ENCODE measurements around the gene FAM20C. TPM values are rescaled to one million over a fixed set of nuclear protein-coding genes. Genes with fewer than 3 reads are reported as not detected.

FAM20C gene
- total RNA-seq, 1 experiment from 2014 or later = 8.8 TPM

DNA sequence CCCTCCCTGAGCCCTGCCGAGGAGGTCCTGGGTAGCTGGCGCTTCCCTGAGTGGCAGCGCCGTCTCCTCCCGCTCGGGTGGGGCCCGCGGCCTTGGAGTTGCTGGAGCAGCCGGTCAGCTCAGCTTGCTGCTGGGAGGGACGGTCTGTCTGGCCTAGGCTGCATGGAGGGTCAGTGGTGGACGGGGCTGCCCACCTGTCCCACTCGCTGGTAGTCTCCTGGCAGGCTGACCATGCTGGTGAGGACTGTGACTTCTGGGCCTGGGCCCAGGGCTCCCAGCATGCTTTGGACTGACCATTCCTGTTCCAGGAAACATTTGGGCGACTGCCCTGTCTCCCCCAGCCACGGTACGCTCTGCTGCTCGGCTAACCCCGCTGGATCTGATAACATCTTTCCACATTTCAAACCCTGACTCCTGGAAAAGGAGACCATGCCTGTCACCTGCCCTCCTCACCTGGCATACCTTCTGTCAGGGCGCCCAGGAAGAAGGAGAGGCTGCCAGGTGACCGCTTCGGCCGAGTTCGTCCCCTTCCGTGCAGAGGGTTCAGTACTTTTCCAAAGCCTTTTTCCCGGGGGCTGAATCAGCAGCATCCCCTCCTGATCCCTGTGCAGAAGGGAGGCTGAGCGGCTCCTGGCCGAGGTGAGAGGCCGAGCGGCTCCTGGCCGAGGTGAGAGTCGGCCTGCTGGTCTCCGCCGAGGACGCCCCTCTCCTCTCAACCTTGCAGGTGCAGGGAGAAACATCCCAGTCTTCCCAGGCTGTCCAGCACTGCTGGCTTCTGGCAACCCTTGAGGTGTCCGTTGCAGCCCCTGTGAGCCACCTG lies 43.4 kb downstream of the FAM20C start:
- Mint-ChIP-seq H3K4me1 (ENCODE audit: insufficient read depth, unreplicated experiment) (peaks cover 15% of the 10 kb centered on the region), H3K9me3 (ENCODE audit: unreplicated experiment) (no peaks in the 10 kb centered on the region), H3K36me3 (ENCODE audit: insufficient read depth, unreplicated experiment) (no peaks in the 10 kb centered on the region), H3K27me3 (ENCODE audit: insufficient read depth, unreplicated experiment) (no peaks in the 10 kb centered on the region), H3K4me3 (ENCODE audit: unreplicated experiment) (no peak overlapping the region), H3K27ac (ENCODE audit: low read depth, unreplicated experiment) (no peak overlapping the region)
- intact Hi-C loops (cut with micrococcal nuclease) = no loop called here
- BruUV-seq (replicated peaks) = no TSS peak
- ChIA-PET CTCF (no interaction called here), POLR2A (no interaction called here)
- TF ChIP-seq, protein P1, sequence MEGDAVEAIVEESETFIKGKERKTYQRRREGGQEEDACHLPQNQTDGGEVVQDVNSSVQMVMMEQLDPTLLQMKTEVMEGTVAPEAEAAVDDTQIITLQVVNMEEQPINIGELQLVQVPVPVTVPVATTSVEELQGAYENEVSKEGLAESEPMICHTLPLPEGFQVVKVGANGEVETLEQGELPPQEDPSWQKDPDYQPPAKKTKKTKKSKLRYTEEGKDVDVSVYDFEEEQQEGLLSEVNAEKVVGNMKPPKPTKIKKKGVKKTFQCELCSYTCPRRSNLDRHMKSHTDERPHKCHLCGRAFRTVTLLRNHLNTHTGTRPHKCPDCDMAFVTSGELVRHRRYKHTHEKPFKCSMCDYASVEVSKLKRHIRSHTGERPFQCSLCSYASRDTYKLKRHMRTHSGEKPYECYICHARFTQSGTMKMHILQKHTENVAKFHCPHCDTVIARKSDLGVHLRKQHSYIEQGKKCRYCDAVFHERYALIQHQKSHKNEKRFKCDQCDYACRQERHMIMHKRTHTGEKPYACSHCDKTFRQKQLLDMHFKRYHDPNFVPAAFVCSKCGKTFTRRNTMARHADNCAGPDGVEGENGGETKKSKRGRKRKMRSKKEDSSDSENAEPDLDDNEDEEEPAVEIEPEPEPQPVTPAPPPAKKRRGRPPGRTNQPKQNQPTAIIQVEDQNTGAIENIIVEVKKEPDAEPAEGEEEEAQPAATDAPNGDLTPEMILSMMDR (IDR thresholded peaks at IDR 0.05; ENCODE audit: unreplicated experiment) = no peak
- DNase-seq (ENCODE audit: unreplicated experiment) = no peak

- no TSS peak for BruUV-seq (replicated peaks)
- no peak for DNase-seq (ENCODE audit: unreplicated experiment)
- no peaks in the 10 kb centered on the region for H3K27me3 Mint-ChIP-seq (ENCODE audit: insufficient read depth, unreplicated experiment)
- TF ChIP-seq, protein P1 (IDR thresholded peaks at IDR 0.05; ENCODE audit: unreplicated experiment) = no peak
- H3K4me1 Mint-ChIP-seq (ENCODE audit: insufficient read depth, unreplicated experiment) = peaks cover 22% of the 10 kb centered on the region
- intact Hi-C loops (cut with micrococcal nuclease) = no loop called here
- no peaks in the 10 kb centered on the region for H3K9me3 Mint-ChIP-seq (ENCODE audit: unreplicated experiment)
- ChIA-PET POLR2A (no interaction called here), CTCF (no interaction called here)
- no peak overlapping the region for H3K4me3 Mint-ChIP-seq (ENCODE audit: unreplicated experiment)
- no peak overlapping the region for H3K27ac Mint-ChIP-seq (ENCODE audit: low read depth, unreplicated experiment)
- H3K36me3 Mint-ChIP-seq (ENCODE audit: insufficient read depth, unreplicated experiment) = no peaks in the 10 kb centered on the region
These were observed 44.6 kb downstream of the FAM20C start for GRCh38 chr7:236967-237366.

DNA sequence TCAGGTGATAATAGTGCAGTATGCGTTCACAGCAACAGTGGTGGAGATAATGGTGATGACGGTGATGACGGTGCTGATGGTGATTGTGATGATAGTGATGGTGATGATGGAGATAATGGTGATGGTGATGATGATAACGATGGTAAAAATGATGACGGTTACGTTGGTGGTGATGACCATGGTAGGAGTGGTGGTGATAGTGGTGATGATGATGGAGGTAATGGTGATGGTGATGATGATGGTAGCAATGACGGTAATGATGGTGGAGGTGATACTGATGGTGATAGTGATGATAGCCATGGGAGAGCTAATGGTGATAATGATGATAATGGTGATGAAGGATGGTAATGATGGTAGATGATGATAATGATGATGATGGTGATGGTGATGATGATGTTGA lies 45.0 kb downstream of the FAM20C start:
- H3K9me3 Mint-ChIP-seq (ENCODE audit: unreplicated experiment) = no peaks in the 10 kb centered on the region
- BruUV-seq (replicated peaks) = no TSS peak
- no peak overlapping the region for H3K27ac Mint-ChIP-seq (ENCODE audit: low read depth, unreplicated experiment)
- H3K27me3 Mint-ChIP-seq (ENCODE audit: insufficient read depth, unreplicated experiment) = no peaks in the 10 kb centered on the region
- no peaks in the 10 kb centered on the region for H3K36me3 Mint-ChIP-seq (ENCODE audit: insufficient read depth, unreplicated experiment)
- intact Hi-C loops (cut with micrococcal nuclease) = no loop called here
- ChIA-PET POLR2A (no interaction called here), CTCF (no interaction called here)
- H3K4me3 Mint-ChIP-seq (ENCODE audit: unreplicated experiment) = no peak overlapping the region
- peaks cover 22% of the 10 kb centered on the region for H3K4me1 Mint-ChIP-seq (ENCODE audit: insufficient read depth, unreplicated experiment)
- DNase-seq (ENCODE audit: unreplicated experiment) = no peak
- TF ChIP-seq, protein P1 (IDR thresholded peaks at IDR 0.05; ENCODE audit: unreplicated experiment) = no peak

DNA sequence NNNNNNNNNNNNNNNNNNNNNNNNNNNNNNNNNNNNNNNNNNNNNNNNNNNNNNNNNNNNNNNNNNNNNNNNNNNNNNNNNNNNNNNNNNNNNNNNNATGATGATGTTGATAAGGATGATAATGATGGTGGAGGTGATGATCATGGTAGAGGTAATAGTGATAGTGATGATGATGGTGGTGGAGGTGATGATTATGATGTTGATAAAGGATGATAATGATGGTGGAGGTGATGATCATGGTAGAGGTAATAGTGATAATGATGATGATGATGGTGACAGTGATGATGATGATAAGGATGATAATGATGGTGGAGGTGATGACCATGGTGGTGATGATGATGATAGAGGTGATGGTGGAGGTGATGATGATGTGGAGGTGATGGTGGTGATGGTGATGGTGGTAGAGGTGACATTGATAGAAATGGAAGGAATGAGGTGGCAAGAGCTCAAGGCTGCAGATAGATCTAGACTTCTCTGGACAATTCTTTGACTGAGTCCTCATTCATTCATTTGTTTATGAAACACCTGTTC lies 47.8 kb downstream of the FAM20C start:
- TF ChIP-seq, protein P1 (IDR thresholded peaks at IDR 0.05; ENCODE audit: unreplicated experiment) = no peak
- CTCF ChIA-PET = no interaction called here
- H3K36me3 Mint-ChIP-seq (ENCODE audit: insufficient read depth, unreplicated experiment) = no peaks in the 10 kb centered on the region
- POLR2A ChIA-PET = no interaction called here
- H3K4me1 Mint-ChIP-seq (ENCODE audit: insufficient read depth, unreplicated experiment) = peaks cover 7% of the 10 kb centered on the region
- intact Hi-C loops (cut with micrococcal nuclease) = loop anchor here (5.0 kb wide), 1 partner anchor 48 kb away; the partner anchor contains the start of gene FAM20C
- no peak overlapping the region for H3K27ac Mint-ChIP-seq (ENCODE audit: low read depth, unreplicated experiment)
- H3K27me3 Mint-ChIP-seq (ENCODE audit: insufficient read depth, unreplicated experiment) = no peaks in the 10 kb centered on the region
- no peak for DNase-seq (ENCODE audit: unreplicated experiment)
- no peaks in the 10 kb centered on the region for H3K9me3 Mint-ChIP-seq (ENCODE audit: unreplicated experiment)
- no TSS peak for BruUV-seq (replicated peaks)
- H3K4me3 Mint-ChIP-seq (ENCODE audit: unreplicated experiment) = no peak overlapping the region
